ENCODE measurements around the gene HSPD1. TPM values are rescaled to one million over a fixed set of nuclear protein-coding genes. Genes with fewer than 3 reads are reported as not detected.

Gene HSPD1
- total and polyA plus RNA-seq, 2 of the 13 experiments (the other 11 are each of a cell fraction or from before 2014, with no cell fraction given), result 685 to 2,610 TPM

GRCh38 chr2:197480165-197481036, 19.2 kb downstream of the HSPD1 start (continued):
- TF ChIP-seq ZNF251 (CRISPR knock-in tag; IDR thresholded peaks at IDR 0.05) (no peak), IRF2 (CRISPR knock-in tag; IDR thresholded peaks at IDR 0.05) (0 out of 2 replicates have a peak, but pooled peaks have one; percentile 39), HOMEZ (CRISPR knock-in tag; IDR thresholded peaks at IDR 0.05; ENCODE audit: low read depth) (no peak; the same call in 1 of the 2 replicates), ZMAT3 (CRISPR knock-in tag; conservative IDR thresholded peaks at IDR 0.05) (no peak), MED13 (CRISPR knock-in tag; IDR thresholded peaks at IDR 0.05) (no peak), TBL1XR1 (IDR thresholded peaks at IDR 0.05; ENCODE audit: borderline replicate concordance, low read length, partially characterized antibody) (no peak), ETV6 (CRISPR knock-in tag; conservative IDR thresholded peaks at IDR 0.05) (no peak), ATF1 (CRISPR knock-in tag; IDR thresholded peaks at IDR 0.05) (no peak), PHF20 (CRISPR knock-in tag; IDR thresholded peaks at IDR 0.05) (peak; percentile 40; the same call in 1 of the 2 replicates), ZNF687 (CRISPR knock-in tag; IDR thresholded peaks at IDR 0.05) (0 out of 2 replicates have a peak, but pooled peaks have one; percentile 6), CCAR2 (optimal IDR thresholded peaks at IDR 0.05; ENCODE audit: low read depth, low read length) (no peak), TARDBP (CRISPR knock-in tag; IDR thresholded peaks at IDR 0.05) (no peak)
- TF ChIP-seq, protein P1, sequence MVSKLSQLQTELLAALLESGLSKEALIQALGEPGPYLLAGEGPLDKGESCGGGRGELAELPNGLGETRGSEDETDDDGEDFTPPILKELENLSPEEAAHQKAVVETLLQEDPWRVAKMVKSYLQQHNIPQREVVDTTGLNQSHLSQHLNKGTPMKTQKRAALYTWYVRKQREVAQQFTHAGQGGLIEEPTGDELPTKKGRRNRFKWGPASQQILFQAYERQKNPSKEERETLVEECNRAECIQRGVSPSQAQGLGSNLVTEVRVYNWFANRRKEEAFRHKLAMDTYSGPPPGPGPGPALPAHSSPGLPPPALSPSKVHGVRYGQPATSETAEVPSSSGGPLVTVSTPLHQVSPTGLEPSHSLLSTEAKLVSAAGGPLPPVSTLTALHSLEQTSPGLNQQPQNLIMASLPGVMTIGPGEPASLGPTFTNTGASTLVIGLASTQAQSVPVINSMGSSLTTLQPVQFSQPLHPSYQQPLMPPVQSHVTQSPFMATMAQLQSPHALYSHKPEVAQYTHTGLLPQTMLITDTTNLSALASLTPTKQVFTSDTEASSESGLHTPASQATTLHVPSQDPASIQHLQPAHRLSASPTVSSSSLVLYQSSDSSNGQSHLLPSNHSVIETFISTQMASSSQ (IDR thresholded peaks at IDR 0.05; ENCODE audit: low read depth), result no peak
- TF ChIP-seq, protein P1 (CRISPR knock-in tag; IDR thresholded peaks at IDR 0.05; ENCODE audit: borderline replicate concordance), result no peak
- TF ChIP-seq, protein P2, sequence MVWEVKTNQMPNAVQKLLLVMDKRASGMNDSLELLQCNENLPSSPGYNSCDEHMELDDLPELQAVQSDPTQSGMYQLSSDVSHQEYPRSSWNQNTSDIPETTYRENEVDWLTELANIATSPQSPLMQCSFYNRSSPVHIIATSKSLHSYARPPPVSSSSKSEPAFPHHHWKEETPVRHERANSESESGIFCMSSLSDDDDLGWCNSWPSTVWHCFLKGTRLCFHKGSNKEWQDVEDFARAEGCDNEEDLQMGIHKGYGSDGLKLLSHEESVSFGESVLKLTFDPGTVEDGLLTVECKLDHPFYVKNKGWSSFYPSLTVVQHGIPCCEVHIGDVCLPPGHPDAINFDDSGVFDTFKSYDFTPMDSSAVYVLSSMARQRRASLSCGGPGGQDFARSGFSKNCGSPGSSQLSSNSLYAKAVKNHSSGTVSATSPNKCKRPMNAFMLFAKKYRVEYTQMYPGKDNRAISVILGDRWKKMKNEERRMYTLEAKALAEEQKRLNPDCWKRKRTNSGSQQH (CRISPR knock-in tag; IDR thresholded peaks at IDR 0.05; ENCODE audit: low read depth), result no peak
